Lung (tissue), 12 donors: ENCODE measurements around the gene MNS1. TPM values are rescaled to one million over a fixed set of nuclear protein-coding genes. Genes with fewer than 3 reads are reported as not detected.
"Not testable (repeated sequence)": the region's sequence is repeated elsewhere in the genome, so short reads cannot be mapped to it uniquely, and the experiment has no call there.

Source experiments
- ATAC-seq: fragments of 200-7000 bp; cut with Tn5 transposase; one replicate; pipeline ENCODE4 v1.9.1; 2020; ENCODE audit warnings: moderate number of reproducible peaks; ENCODE audit not compliant: insufficient read depth, low FRiP score
- DNase-seq, 3 donors: peaks; one replicate each; pipeline ENCODE4 v3.0.0-alpha.2; 2013 to 2017
- H3K27ac ChIP-seq, 2 donors: one replicate each; pipeline ENCODE4 v1.5.1; 2013; ENCODE audit warnings: mild to moderate bottlenecking in 2 of 2, moderate library complexity in 2 of 2, control low read depth in 1 of 2, inconsistent platforms in 1 of 2, low read depth in 1 of 2, low read length in 1 of 2
- H3K27me3 ChIP-seq, 3 donors: one replicate each; pipeline ENCODE4 v1.5.1; 2013; ENCODE audit warnings: low read length in 2 of 3; ENCODE audit not compliant: control insufficient read depth in 3 of 3, insufficient read depth in 3 of 3
- H3K36me3 ChIP-seq, 4 donors: one replicate each; pipeline ENCODE4 v1.5.1; 2013; ENCODE audit warnings: low read length in 4 of 4, mild to moderate bottlenecking in 1 of 4, moderate library complexity in 1 of 4; ENCODE audit not compliant: control insufficient read depth in 4 of 4, insufficient read depth in 4 of 4
- H3K4me1 ChIP-seq, 5 donors: one replicate each; pipeline ENCODE4 v1.5.1; 2013; ENCODE audit warnings: low read length in 5 of 5, mild to moderate bottlenecking in 2 of 5, moderate library complexity in 1 of 5; ENCODE audit not compliant: control insufficient read depth in 5 of 5, insufficient read depth in 5 of 5
- H3K4me3 ChIP-seq: one replicate; pipeline ENCODE4 v1.5.1; 2013; ENCODE audit warnings: mild to moderate bottlenecking, control low read depth, moderate library complexity
- H3K9ac ChIP-seq, 2 donors: one replicate each; pipeline ENCODE4 v1.5.1; 2013; ENCODE audit warnings: low read length in 2 of 2, control low read depth in 1 of 2; ENCODE audit not compliant: insufficient read depth in 1 of 2
- H3K9me3 ChIP-seq, 4 donors: one replicate each; pipeline ENCODE4 v1.5.1; 2013; ENCODE audit warnings: low read length in 3 of 4, mild to moderate bottlenecking in 1 of 4, moderate library complexity in 1 of 4; ENCODE audit not compliant: control insufficient read depth in 4 of 4, insufficient read depth in 3 of 4
- CTCF ChIP-seq: IDR thresholded peaks from 2 replicates; pipeline ENCODE4 v1.5.1; 2012; ENCODE audit warnings: mild to moderate bottlenecking; ENCODE audit errors: control extremely low read depth, extremely low read depth
- WGBS, 2 donors: extraction: QIAGEN DNeasy Blood & Tissue Kit; methylation state at CpG; one replicate each; pipeline ENCODE4 v1.1.7; 2013; 5-methylcytosine and 5-hydroxymethylcytosine counted together
- polyA plus RNA-seq, 2 donors: library from polyadenylated mRNA; stranded (reverse); fragments of 200-250 nt; gene quantifications; one replicate each; pipeline ENCODE4 v1.2.1, GENCODE V29; 2013
- total RNA-seq, 2 donors: library from RNA; depleted of rRNA in 1 of 2; stranded (reverse); fragments of >200 nt in 1 of 2; gene quantifications; one replicate each; pipeline ENCODE4 v1.2.1, GENCODE V29; 2014 to 2021
- donor health status: control.
- donor health status: control.
- donor health status: Bipolar disorder and iron deficiency.
- donor health status: healthy.
- donor health status: DM: yes; HTN: yes; CAD: no.

Gene MNS1
- total and polyA plus RNA-seq, 4 donors, result 3.2 to 7.8 (median 6.6) TPM

- no peak for TF ChIP-seq CTCF
- Histone ChIP-seq H3K9ac (no peak overlapping the region), H3K9me3 (peaks cover 0 to 3% (median 0%) of the 10 kb centered on the region in 4 donors), H3K36me3 (peaks cover 0 to 19% (median 4%) of the 10 kb centered on the region in 4 donors), H3K4me1 (no peaks in the 10 kb centered on the region), H3K4me3 (no peak overlapping the region), H3K27me3 (no peaks in the 10 kb centered on the region), H3K27ac (no peak overlapping the region)
- ATAC-seq (no peak), DNase-seq (no peak)
- WGBS, 2 donors, result 100% methylated on average over 1 of the region's 1 CpG
Measured at GRCh38 chr15:56425976-56426375, 39.0 kb downstream of the MNS1 start.

GRCh38 chr15:56425276-56425675 is 39.7 kb downstream of the MNS1 start:
- DNase-seq, result no peak
- H3K27ac ChIP-seq, result no peak overlapping the region
- no peak for ATAC-seq
- H3K9ac ChIP-seq, result no peak overlapping the region
- no peaks in the 10 kb centered on the region for H3K27me3 ChIP-seq
- no peaks in the 10 kb centered on the region for H3K4me1 ChIP-seq
- no peak overlapping the region for H3K4me3 ChIP-seq
- H3K36me3 ChIP-seq, result peaks cover 0 to 15% (median 3%) of the 10 kb centered on the region in 4 donors
- no peak for TF ChIP-seq CTCF
- H3K9me3 ChIP-seq, result peaks cover 0 to 3% (median 0%) of the 10 kb centered on the region in 4 donors

- DNase-seq, H3K9me3 ChIP-seq, H3K36me3 ChIP-seq, H3K4me3 ChIP-seq, H3K27ac ChIP-seq, H3K4me1 ChIP-seq, H3K9ac ChIP-seq, ATAC-seq, H3K27me3 ChIP-seq: not testable (repeated sequence)
- 85 to 88% methylated on average over 1 of the region's 1 CpG for WGBS, 2 donors
Measured at GRCh38 chr15:56413114-56413733, 51.7 kb downstream of the MNS1 start.

- TF ChIP-seq CTCF, result no peak
- 82 to 83% methylated on average over 2 of the region's 2 CpGs for WGBS, 2 donors
- Histone ChIP-seq H3K27ac (no peak overlapping the region), H3K4me1 (no peaks in the 10 kb centered on the region), H3K36me3 (peaks cover 0 to 7% (median 2%) of the 10 kb centered on the region in 4 donors), H3K4me3 (no peak overlapping the region), H3K27me3 (no peaks in the 10 kb centered on the region), H3K9ac (no peak overlapping the region), H3K9me3 (no peaks in the 10 kb centered on the region)
- DNase-seq (no peak), ATAC-seq (no peak)
Measured at GRCh38 chr15:56411122-56411749, 53.7 kb downstream of the MNS1 start.
